Progenitor cell of endocrine pancreas (in vitro differentiated cells): Measurements from ENCODE around the gene SHISA5. TPM values are rescaled to one million over a fixed set of nuclear protein-coding genes. Genes with fewer than 3 reads are reported as not detected.

ENCODE experiments used
- DNase-seq: peaks from one replicate; pipeline ENCODE4 v3.0.0; 2021; ENCODE audit warnings: low spot score; ENCODE audit not compliant: unreplicated experiment
- H3K27ac Mint-ChIP-seq: 2 replicates; pipeline ENCODE4 v1.8.0; 2021; ENCODE audit warnings: mild to moderate bottlenecking, moderate library complexity, mixed read lengths
- H3K27me3 Mint-ChIP-seq: 2 replicates; pipeline ENCODE4 v1.8.0; 2021; ENCODE audit warnings: mixed read lengths
- H3K36me3 Mint-ChIP-seq: 2 replicates; pipeline ENCODE4 v1.8.0; 2022; ENCODE audit warnings: mixed read lengths; ENCODE audit not compliant: insufficient read depth
- H3K4me1 Mint-ChIP-seq: 2 replicates; pipeline ENCODE4 v1.8.0; 2021; ENCODE audit warnings: low read depth, mixed read lengths
- H3K4me3 Mint-ChIP-seq: 2 replicates; pipeline ENCODE4 v1.8.0; 2021; ENCODE audit warnings: low read depth, mild to moderate bottlenecking, moderate library complexity, mixed read lengths
- H3K9me3 Mint-ChIP-seq: 2 replicates; pipeline ENCODE4 v1.8.0; 2021; ENCODE audit warnings: low read depth, mixed read lengths
- CTCF ChIP-seq: fragments of 200-600 bp; sonication (generic); IDR thresholded peaks from one replicate; pipeline ENCODE4 v1.5.0; 2021; ENCODE audit warnings: antibody characterized with exemption, mild to moderate bottlenecking; ENCODE audit not compliant: unreplicated experiment
- total RNA-seq: library from RNA; stranded (reverse); gene quantifications from 2 replicates; pipeline ENCODE4 v1.2.1, GENCODE V29; 2021

The SHISA5 gene
- total RNA-seq, 1 donor from 2014 or later = 162 TPM

DNA sequence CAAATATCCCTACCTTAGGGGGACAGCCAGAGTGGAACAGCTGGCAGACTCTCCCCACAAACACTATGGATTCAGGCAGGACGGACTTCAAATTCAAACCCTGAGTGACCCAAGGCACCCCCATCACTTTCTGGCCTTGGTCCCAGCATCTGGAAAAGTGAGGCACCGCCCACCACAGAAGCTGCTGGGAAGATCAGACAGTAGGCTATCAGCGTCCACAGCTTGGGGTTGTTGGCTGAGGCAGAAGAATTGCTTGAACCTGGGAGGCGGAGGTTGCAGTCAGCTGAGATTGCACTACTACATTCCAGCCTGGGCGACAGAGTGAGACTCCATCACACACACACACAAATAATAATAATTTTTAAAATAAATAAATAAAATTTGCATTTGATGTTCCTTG is 44.2 kb upstream of the SHISA5 start:
- DNase-seq = no peak
- Mint-ChIP-seq H3K27ac (no peak overlapping the region), H3K4me1 (peaks cover 17% of the 10 kb centered on the region), H3K36me3 (peaks cover 22% of the 10 kb centered on the region), H3K27me3 (no peaks in the 10 kb centered on the region), H3K4me3 (no peak overlapping the region), H3K9me3 (no peaks in the 10 kb centered on the region)
- no peak for TF ChIP-seq CTCF

DNA sequence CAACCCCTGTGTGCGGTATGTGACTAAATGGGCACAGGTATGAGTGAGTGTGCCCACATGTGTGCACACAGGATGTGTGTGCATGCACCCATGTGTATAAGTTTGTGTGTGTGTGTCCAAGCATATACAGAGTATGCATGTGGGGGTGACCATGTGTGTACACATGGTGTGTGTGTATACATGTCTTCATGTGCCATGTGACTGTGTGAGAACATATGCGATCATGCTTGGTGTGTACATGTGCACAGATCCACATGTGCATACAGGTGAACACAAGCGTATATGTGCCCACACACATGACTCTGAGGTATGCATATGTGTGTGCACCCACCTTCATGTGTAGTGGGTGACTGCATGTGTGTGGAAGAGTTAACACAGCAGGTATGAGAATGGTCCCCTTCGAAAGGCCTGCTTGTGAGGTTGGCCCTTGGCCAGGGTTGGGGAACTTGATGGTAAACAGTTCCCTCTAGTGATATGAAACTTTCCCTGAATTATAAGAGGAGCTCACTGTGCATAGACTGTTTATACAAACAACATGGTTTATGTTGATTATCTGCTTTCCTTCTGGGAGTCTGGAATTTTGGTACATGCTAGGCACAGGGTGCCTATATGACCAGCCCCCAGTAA is 42.3 kb upstream of the SHISA5 start:
- Mint-ChIP-seq H3K9me3 (no peaks in the 10 kb centered on the region), H3K36me3 (peaks cover 25% of the 10 kb centered on the region), H3K27ac (no peak overlapping the region), H3K4me3 (no peak overlapping the region), H3K4me1 (peaks cover 6% of the 10 kb centered on the region), H3K27me3 (no peaks in the 10 kb centered on the region)
- DNase-seq = no peak
- TF ChIP-seq CTCF = no peak

DNA sequence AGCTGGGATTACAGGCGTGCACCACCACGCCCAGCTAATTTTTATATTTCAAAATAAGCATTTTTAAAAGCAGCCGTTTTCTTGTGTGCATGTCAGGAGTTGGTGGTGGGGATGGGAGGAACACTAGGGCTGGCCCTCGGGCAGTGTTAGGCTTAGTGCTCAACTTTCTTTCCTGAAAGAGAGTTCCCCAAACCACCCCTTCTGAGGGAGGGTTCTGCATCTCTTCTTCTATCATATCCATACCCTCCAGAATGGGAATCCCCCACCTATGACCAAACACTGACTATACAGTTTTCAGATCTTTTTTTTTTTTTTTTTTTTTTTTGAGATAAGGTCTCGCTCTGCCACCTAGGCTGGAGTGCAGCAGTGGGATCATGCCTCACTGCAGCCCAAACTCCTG is 40.2 kb upstream of the SHISA5 start:
- H3K27ac Mint-ChIP-seq = no peak overlapping the region
- no peak overlapping the region for H3K4me3 Mint-ChIP-seq
- H3K4me1 Mint-ChIP-seq = no peaks in the 10 kb centered on the region
- H3K27me3 Mint-ChIP-seq = no peaks in the 10 kb centered on the region
- peaks cover 18% of the 10 kb centered on the region for H3K36me3 Mint-ChIP-seq
- DNase-seq = no peak
- TF ChIP-seq CTCF = no peak
- H3K9me3 Mint-ChIP-seq = no peaks in the 10 kb centered on the region

- H3K36me3 Mint-ChIP-seq = peaks cover 17% of the 10 kb centered on the region
- DNase-seq = no peak
- TF ChIP-seq CTCF = no peak
- H3K27me3 Mint-ChIP-seq = no peaks in the 10 kb centered on the region
- no peaks in the 10 kb centered on the region for H3K9me3 Mint-ChIP-seq
- no peaks in the 10 kb centered on the region for H3K4me1 Mint-ChIP-seq
- H3K27ac Mint-ChIP-seq = no peak overlapping the region
- H3K4me3 Mint-ChIP-seq = no peak overlapping the region
Measured at GRCh38 chr3:48543271-48543866, 39.4 kb upstream of the SHISA5 start.

- no peak for TF ChIP-seq CTCF
- Mint-ChIP-seq H3K36me3 (peaks cover 18% of the 10 kb centered on the region), H3K4me3 (no peak overlapping the region), H3K4me1 (no peaks in the 10 kb centered on the region), H3K27me3 (no peaks in the 10 kb centered on the region), H3K27ac (no peak overlapping the region), H3K9me3 (no peaks in the 10 kb centered on the region)
- no peak for DNase-seq
Measured at GRCh38 chr3:48538451-48538850, 34.5 kb upstream of the SHISA5 start.
